ENCODE measurements around the gene KLK4.

KLK4 gene

GRCh38 chr19:50944795-50945194 lies 33.6 kb upstream of the KLK4 start:
- H3K4me3 ChIP-seq (ENCODE audit: low read depth, low read length), result no peak overlapping the region
- TF ChIP-seq, protein P1, sequence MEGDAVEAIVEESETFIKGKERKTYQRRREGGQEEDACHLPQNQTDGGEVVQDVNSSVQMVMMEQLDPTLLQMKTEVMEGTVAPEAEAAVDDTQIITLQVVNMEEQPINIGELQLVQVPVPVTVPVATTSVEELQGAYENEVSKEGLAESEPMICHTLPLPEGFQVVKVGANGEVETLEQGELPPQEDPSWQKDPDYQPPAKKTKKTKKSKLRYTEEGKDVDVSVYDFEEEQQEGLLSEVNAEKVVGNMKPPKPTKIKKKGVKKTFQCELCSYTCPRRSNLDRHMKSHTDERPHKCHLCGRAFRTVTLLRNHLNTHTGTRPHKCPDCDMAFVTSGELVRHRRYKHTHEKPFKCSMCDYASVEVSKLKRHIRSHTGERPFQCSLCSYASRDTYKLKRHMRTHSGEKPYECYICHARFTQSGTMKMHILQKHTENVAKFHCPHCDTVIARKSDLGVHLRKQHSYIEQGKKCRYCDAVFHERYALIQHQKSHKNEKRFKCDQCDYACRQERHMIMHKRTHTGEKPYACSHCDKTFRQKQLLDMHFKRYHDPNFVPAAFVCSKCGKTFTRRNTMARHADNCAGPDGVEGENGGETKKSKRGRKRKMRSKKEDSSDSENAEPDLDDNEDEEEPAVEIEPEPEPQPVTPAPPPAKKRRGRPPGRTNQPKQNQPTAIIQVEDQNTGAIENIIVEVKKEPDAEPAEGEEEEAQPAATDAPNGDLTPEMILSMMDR (conservative IDR thresholded peaks at IDR 0.05; ENCODE audit: low read depth, low read length), result no peak
- DNase-seq (ENCODE audit: low read depth), result no peak

DNA sequence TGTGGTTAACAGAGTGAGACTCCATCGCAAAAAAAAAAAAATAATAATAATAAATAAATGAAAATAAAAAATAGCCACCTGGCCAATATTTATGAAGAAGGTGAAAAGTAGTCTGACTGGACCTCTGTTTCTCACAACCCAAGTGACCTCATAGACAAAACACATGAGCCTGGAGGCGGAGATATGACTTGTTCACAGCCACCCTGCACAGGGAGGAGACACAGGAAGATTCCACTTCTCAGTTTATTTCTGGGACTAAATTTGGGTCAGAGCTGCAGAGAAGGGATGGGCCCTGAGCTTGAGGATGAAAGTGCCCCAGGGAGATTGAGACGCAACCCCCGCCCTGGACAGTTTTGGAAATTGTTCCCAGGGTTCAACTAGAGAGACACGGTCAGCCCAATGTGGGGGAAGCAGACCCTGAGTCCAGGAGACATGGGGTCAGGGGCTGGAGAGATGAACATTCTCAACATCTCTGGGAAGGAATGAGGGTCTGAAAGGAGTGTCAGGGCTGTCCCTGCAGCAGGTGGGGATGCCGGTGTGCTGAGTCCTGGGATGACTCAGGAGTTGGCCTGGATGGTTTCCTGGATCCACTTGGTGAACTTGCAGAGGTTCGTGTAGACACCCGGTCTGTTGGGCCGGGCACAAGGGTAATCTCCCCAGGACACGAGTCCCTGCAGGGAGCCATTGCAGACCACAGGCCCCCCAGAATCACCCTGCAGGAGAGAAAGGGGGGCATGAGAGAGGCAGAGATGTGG lies 32.1 kb upstream of the KLK4 start:
- no peak overlapping the region for H3K4me3 ChIP-seq (ENCODE audit: low read depth, low read length)
- DNase-seq (ENCODE audit: low read depth), result no peak
- TF ChIP-seq, protein P1 (conservative IDR thresholded peaks at IDR 0.05; ENCODE audit: low read depth, low read length), result no peak

DNA sequence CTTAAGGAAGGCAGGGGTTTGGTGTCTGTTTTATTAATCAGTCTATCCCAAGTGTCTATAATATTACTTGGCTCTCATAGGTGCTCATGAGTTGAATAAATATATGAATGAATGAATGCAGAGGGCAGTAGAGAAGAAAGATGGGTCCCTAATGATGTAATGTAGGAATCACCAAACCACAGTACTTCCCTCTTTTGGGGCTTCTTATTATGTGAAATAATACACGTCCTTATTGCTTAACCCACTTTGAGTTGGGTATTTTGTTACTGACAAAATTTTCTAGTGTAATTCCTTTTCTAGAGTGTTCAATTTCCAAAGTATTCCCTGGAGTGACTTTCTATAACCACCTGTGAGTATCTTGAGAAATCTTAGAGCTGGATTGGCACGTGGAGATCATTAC lies 28.4 kb upstream of the KLK4 start:
- DNase-seq (ENCODE audit: low read depth), result no peak
- H3K4me3 ChIP-seq (ENCODE audit: low read depth, low read length), result no peak overlapping the region
- TF ChIP-seq, protein P1 (conservative IDR thresholded peaks at IDR 0.05; ENCODE audit: low read depth, low read length), result no peak

DNA sequence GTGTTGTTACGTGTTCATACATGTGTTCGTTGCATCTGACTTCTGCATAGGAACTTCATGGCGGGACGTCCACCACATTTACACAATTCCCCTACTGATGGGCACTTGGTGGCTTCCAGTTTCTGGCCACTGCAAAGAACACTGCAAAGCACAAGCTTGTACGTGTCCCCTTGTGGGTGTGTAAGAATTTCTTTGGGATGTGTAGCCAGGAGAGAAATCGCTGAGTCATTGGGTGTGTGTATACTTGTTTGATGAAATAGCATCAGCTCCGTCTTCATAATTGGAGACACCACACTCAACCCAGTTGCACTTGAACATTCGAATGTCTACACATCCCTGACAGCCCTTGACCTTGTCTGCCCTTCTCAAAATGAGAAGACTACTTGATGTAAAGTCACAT lies 22.4 kb upstream of the KLK4 start:
- DNase-seq (ENCODE audit: low read depth), result peak; percentile 13
- H3K4me3 ChIP-seq (ENCODE audit: low read depth, low read length), result no peak overlapping the region
- TF ChIP-seq, protein P1 (conservative IDR thresholded peaks at IDR 0.05; ENCODE audit: low read depth, low read length), result no peak

DNA sequence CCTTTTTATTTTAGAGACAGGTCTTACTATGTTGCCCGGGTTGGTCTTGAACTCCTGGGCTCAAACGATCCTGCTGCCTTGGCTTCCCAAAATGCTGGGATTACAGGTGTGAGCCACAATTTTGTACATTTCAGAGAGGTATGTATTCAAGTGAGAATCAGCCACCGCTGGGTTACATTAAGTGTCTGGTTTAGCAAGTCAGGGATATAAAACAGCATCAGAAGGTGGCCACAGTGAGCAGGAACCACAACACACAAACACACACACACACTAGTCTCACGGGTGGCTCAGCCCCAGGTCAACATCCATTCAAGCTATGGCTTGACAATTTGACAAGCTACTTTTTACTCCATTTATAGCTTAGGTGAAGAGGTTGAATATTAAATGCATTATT lies 21.5 kb upstream of the KLK4 start:
- DNase-seq (ENCODE audit: low read depth), result no peak
- no peak overlapping the region for H3K4me3 ChIP-seq (ENCODE audit: low read depth, low read length)
- TF ChIP-seq, protein P1 (conservative IDR thresholded peaks at IDR 0.05; ENCODE audit: low read depth, low read length), result no peak

GRCh38 chr19:50932018-50932689 lies 21.0 kb upstream of the KLK4 start:
- H3K4me3 ChIP-seq (ENCODE audit: low read depth, low read length), result no peak overlapping the region
- TF ChIP-seq, protein P1 (conservative IDR thresholded peaks at IDR 0.05; ENCODE audit: low read depth, low read length), result no peak

GRCh38 chr19:50931023-50931422 lies 19.8 kb upstream of the KLK4 start:
- TF ChIP-seq, protein P1 (conservative IDR thresholded peaks at IDR 0.05; ENCODE audit: low read depth, low read length), result no peak
- no peak for DNase-seq (ENCODE audit: low read depth)
- no peak overlapping the region for H3K4me3 ChIP-seq (ENCODE audit: low read depth, low read length)

More at GRCh38 chr19:50932018-50932689, 21.0 kb upstream of the KLK4 start:
- no peak for DNase-seq (ENCODE audit: low read depth)

All from choroid plexus epithelial cell (primary cell).